ENCODE data around the gene KIAA0930.

The KIAA0930 gene

GRCh38 chr22:45149671-45150070 is 91.0 kb downstream of the KIAA0930 start:
- TF ChIP-seq, protein P1, sequence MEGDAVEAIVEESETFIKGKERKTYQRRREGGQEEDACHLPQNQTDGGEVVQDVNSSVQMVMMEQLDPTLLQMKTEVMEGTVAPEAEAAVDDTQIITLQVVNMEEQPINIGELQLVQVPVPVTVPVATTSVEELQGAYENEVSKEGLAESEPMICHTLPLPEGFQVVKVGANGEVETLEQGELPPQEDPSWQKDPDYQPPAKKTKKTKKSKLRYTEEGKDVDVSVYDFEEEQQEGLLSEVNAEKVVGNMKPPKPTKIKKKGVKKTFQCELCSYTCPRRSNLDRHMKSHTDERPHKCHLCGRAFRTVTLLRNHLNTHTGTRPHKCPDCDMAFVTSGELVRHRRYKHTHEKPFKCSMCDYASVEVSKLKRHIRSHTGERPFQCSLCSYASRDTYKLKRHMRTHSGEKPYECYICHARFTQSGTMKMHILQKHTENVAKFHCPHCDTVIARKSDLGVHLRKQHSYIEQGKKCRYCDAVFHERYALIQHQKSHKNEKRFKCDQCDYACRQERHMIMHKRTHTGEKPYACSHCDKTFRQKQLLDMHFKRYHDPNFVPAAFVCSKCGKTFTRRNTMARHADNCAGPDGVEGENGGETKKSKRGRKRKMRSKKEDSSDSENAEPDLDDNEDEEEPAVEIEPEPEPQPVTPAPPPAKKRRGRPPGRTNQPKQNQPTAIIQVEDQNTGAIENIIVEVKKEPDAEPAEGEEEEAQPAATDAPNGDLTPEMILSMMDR (IDR thresholded peaks at IDR 0.05; ENCODE audit: borderline replicate concordance, insufficient read depth, low read depth, low read length), result no peak
- no peak overlapping the region for H3K4me3 ChIP-seq (ENCODE audit: low read depth, low read length)

DNA sequence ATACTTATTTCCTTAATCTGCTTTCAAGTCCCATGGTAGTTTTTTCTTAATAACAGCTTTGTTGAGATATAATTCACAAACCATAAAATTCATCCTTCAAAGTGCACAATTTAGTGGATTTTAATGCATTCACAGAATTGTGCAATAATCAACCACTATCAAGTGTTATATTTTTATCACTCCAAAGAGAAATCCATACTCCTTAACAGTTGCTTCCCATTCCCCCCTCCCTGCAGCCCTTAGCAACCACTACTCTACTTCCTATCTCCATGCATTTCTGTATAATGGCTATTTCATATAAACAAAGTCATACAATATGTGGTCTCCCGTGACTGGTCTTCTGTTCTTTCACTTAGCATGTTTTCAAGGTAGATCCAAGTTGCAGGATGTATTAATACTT is 95.8 kb downstream of the KIAA0930 start:
- H3K4me3 ChIP-seq (ENCODE audit: low read depth, low read length), result no peak overlapping the region
- TF ChIP-seq, protein P1 (IDR thresholded peaks at IDR 0.05; ENCODE audit: borderline replicate concordance, insufficient read depth, low read depth, low read length), result no peak

GRCh38 chr22:45142376-45142775 is 98.3 kb downstream of the KIAA0930 start:
- TF ChIP-seq, protein P1 (IDR thresholded peaks at IDR 0.05; ENCODE audit: borderline replicate concordance, insufficient read depth, low read depth, low read length), result no peak
- no peak overlapping the region for H3K4me3 ChIP-seq (ENCODE audit: low read depth, low read length)

Data from GM12875 (cell line).